22Rv1 (cell line): Measurements from ENCODE around the gene NFIA.

Experiments used
- H3K27ac ChIP-seq: fragments of 450-650 bp; 2 replicates; pipeline ENCODE4 v1.5.1; 2017
- CTCF ChIP-seq: fragments of 450-650 bp; IDR thresholded peaks from 2 replicates; pipeline ENCODE4 v1.5.1; 2017; ENCODE audit warnings: mild to moderate bottlenecking
- ZFX ChIP-seq: fragments of 450-650 bp; IDR thresholded peaks from 2 replicates; pipeline ENCODE4 v1.6.1; 2017; ENCODE audit warnings: antibody characterized with exemption, borderline replicate concordance

Gene NFIA

GRCh38 chr1:61186753-61187152 lies 104.4 kb downstream of the NFIA start:
- TF ChIP-seq CTCF (no peak), ZFX (no peak)
- H3K27ac ChIP-seq: no peak overlapping the region

GRCh38 chr1:61187352-61188086 lies 105.2 kb downstream of the NFIA start:
- no peak overlapping the region for H3K27ac ChIP-seq
- TF ChIP-seq CTCF: no peak
- no peak for TF ChIP-seq ZFX

GRCh38 chr1:61190153-61190552 lies 107.8 kb downstream of the NFIA start:
- TF ChIP-seq ZFX (no peak), CTCF (no peak)
- H3K27ac ChIP-seq: no peak overlapping the region

- TF ChIP-seq ZFX: no peak
- no peak for TF ChIP-seq CTCF
- no peak overlapping the region for H3K27ac ChIP-seq
Measured at GRCh38 chr1:61190618-61191432, 108.5 kb downstream of the NFIA start.

GRCh38 chr1:61191433-61191720 lies 109.0 kb downstream of the NFIA start:
- no peak overlapping the region for H3K27ac ChIP-seq
- TF ChIP-seq ZFX (no peak), CTCF (no peak)

GRCh38 chr1:61192663-61193330 lies 110.4 kb downstream of the NFIA start:
- TF ChIP-seq CTCF (no peak), ZFX (no peak)
- H3K27ac ChIP-seq: no peak overlapping the region

GRCh38 chr1:61193808-61194207 lies 111.4 kb downstream of the NFIA start:
- no peak for TF ChIP-seq CTCF
- no peak for TF ChIP-seq ZFX
- no peak overlapping the region for H3K27ac ChIP-seq
